HG02973 (cell line): ENCODE data around the gene CFAP99.
A peak's percentile ranks its signal among the peaks of the same experiment; 100 is the strongest.
"Not testable (repeated sequence)": the region's sequence is repeated elsewhere in the genome, so short reads cannot be mapped to it uniquely, and the experiment has no call there.

Experiments used
- ATAC-seq: cut with Tn5 transposase; IDR thresholded peaks from one replicate; pipeline ENCODE4 v1.9.1; 2021; ENCODE audit warnings: moderate library complexity; ENCODE audit not compliant: unreplicated experiment

CFAP99 gene

GRCh38 chr4:2427383-2428334 lies 8.9 kb downstream of the CFAP99 start:
- ATAC-seq: no peak

- ATAC-seq: no peak
Observed at GRCh38 chr4:2428496-2429213, 9.9 kb downstream of the CFAP99 start.

- not testable (repeated sequence) for ATAC-seq
Observed at GRCh38 chr4:2429945-2430757, 11.4 kb downstream of the CFAP99 start.

- no peak for ATAC-seq
Observed at GRCh38 chr4:2432004-2432403, 13.2 kb downstream of the CFAP99 start.

- no peak for ATAC-seq
Observed at GRCh38 chr4:2432991-2433530, 14.3 kb downstream of the CFAP99 start.

- ATAC-seq: no peak
Observed at GRCh38 chr4:2433609-2434350, 15.0 kb downstream of the CFAP99 start.

GRCh38 chr4:2434420-2434819 lies 15.7 kb downstream of the CFAP99 start:
- ATAC-seq: no peak

GRCh38 chr4:2436301-2436700 lies 17.5 kb downstream of the CFAP99 start:
- ATAC-seq: no peak

GRCh38 chr4:2436761-2437474 lies 18.2 kb downstream of the CFAP99 start:
- no peak for ATAC-seq

GRCh38 chr4:2437475-2438215 lies 18.9 kb downstream of the CFAP99 start:
- ATAC-seq: no peak

GRCh38 chr4:2438822-2439718 lies 20.3 kb downstream of the CFAP99 start:
- ATAC-seq: no peak

- peak; percentile 74 for ATAC-seq
Observed at GRCh38 chr4:2441393-2442174, 22.8 kb downstream of the CFAP99 start.

GRCh38 chr4:2442175-2442993 lies 23.6 kb downstream of the CFAP99 start:
- ATAC-seq: no peak

GRCh38 chr4:2443061-2443730 lies 24.4 kb downstream of the CFAP99 start:
- no peak for ATAC-seq

- ATAC-seq: no peak
Observed at GRCh38 chr4:2443956-2444740, 25.4 kb downstream of the CFAP99 start.
